ENCODE data around the gene KDM2B. TPM values are rescaled to one million over a fixed set of nuclear protein-coding genes. Genes with fewer than 3 reads are reported as not detected.

Gene KDM2B
- total RNA-seq, 1 experiment from 2014 or later = 45.1 TPM

GRCh38 chr12:121475279-121475678 is 105.5 kb downstream of the KDM2B start:
- no peaks in the 10 kb centered on the region for H3K36me3 ChIP-seq (ENCODE audit: low read depth)
- no peak overlapping the region for H3K27ac ChIP-seq
- no peaks in the 10 kb centered on the region for H4K20me1 ChIP-seq (ENCODE audit: insufficient read depth)
- no peaks in the 10 kb centered on the region; the same call in 1 of the 2 replicates for H3F3A ChIP-seq (ENCODE audit: insufficient read depth, low read depth)
- no TSS peak for BruUV-seq (replicated peaks)
- no peaks in the 10 kb centered on the region for H3K9me3 ChIP-seq (ENCODE audit: insufficient read depth, low read depth)
- no peaks in the 10 kb centered on the region for H3K27me3 ChIP-seq (ENCODE audit: insufficient read depth, low read depth)
- CTCF ChIA-PET = no interaction called here
- no peak for DNase-seq
- H3K4me2 ChIP-seq = no peak overlapping the region
- no peaks in the 10 kb centered on the region for H3K4me1 ChIP-seq (replicated peaks; ENCODE audit: insufficient read depth)
- H3K79me2 ChIP-seq (ENCODE audit: low read depth) = no peaks in the 10 kb centered on the region
- no peak overlapping the region for H2AFZ ChIP-seq
- no peaks in the 10 kb centered on the region for H3K9me2 ChIP-seq (ENCODE audit: insufficient read depth)
- no peak overlapping the region for H3K4me3 ChIP-seq
- POLR2A ChIA-PET (ENCODE audit: unreplicated experiment) = no interaction called here
- TF ChIP-seq CTCF (conservative IDR thresholded peaks at IDR 0.05) (no peak), EZH2 (IDR thresholded peaks at IDR 0.05; ENCODE audit: low read depth) (no peak)
- intact Hi-C loops (cut with micrococcal nuclease; ENCODE audit: unreplicated experiment) = no loop called here

DNA sequence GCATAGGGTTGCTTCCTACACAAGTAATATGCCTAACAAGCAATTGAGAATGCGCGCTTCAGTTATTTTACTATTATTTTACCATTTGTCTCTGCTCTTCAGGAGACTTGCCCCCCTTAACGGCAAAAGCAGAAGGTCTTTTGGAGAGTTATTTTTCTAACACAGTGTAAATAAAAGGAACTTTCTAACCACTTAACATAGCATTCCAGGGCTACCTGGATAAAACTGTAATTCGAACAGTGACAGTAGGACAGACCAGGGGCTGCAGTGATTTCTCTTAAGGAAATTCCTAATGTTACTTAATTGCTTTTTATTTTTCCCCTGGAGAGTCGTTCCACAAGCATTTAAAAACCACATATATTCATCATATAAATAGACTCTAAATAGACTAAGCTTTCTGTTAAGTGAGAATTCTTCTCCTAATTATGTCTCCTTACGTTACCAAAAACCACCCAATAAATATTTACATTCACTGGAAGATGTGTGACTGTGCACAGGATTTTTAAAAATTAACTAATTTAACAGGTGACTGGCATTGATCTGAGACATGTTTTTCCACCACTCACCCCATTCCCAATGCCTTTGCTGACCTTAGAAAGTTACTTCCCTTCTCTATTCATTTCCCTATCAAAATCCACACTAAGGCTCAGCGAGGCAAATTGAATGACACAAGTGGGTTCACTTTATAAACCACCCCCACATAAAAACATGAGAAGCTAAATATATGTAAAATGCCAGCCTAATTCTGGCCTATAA is 108.5 kb downstream of the KDM2B start:
- no peak overlapping the region for H2AFZ ChIP-seq
- TF ChIP-seq CTCF (conservative IDR thresholded peaks at IDR 0.05) = no peak
- TF ChIP-seq EZH2 (IDR thresholded peaks at IDR 0.05; ENCODE audit: low read depth) = no peak
- no peak for DNase-seq
- intact Hi-C loops (cut with micrococcal nuclease; ENCODE audit: unreplicated experiment) = no loop called here
- no peaks in the 10 kb centered on the region for H3K27me3 ChIP-seq (ENCODE audit: insufficient read depth, low read depth)
- ChIA-PET CTCF (no interaction called here), POLR2A (ENCODE audit: unreplicated experiment) (interaction anchor here (0.7 kb wide), 1 partner anchor 848 kb away, joined by 3 read pairs; no protein-coding TSS in a partner anchor)
- no peaks in the 10 kb centered on the region for H3K36me3 ChIP-seq (ENCODE audit: low read depth)
- no TSS peak for BruUV-seq (replicated peaks)
- no peaks in the 10 kb centered on the region for H3K9me2 ChIP-seq (ENCODE audit: insufficient read depth)
- no peaks in the 10 kb centered on the region for H3K4me1 ChIP-seq (replicated peaks; ENCODE audit: insufficient read depth)
- H3K4me3 ChIP-seq = no peak overlapping the region
- H3K79me2 ChIP-seq (ENCODE audit: low read depth) = no peaks in the 10 kb centered on the region
- H3K27ac ChIP-seq = no peak overlapping the region
- H4K20me1 ChIP-seq (ENCODE audit: insufficient read depth) = no peaks in the 10 kb centered on the region
- no peak overlapping the region for H3K4me2 ChIP-seq
- H3K9me3 ChIP-seq (ENCODE audit: insufficient read depth, low read depth) = no peaks in the 10 kb centered on the region
- H3F3A ChIP-seq (ENCODE audit: insufficient read depth, low read depth) = peaks cover 12% of the 10 kb centered on the region

DNA sequence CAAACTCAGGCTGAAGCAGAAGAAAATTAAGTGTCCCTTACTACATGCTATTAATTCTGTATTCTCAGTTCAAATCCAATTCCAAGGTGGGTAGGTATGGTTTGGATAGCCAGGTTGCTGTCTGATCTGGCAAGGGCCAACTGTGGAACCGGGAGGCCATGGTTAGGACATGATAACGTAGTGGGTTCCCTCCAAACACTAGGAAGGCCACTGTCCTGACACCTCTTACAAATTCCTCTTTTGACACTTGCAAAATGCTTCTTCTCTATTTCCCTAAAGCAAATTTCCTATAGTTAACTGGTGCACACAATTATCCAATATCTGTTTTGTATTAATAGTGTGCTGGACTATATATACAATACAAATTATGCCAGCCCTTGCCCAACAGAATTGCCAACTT is 110.1 kb downstream of the KDM2B start:
- Histone ChIP-seq H3F3A (ENCODE audit: insufficient read depth, low read depth) (peaks cover 12% of the 10 kb centered on the region), H3K4me1 (replicated peaks; ENCODE audit: insufficient read depth) (peaks cover 3% of the 10 kb centered on the region), H3K9me3 (ENCODE audit: insufficient read depth, low read depth) (no peaks in the 10 kb centered on the region), H3K79me2 (ENCODE audit: low read depth) (peaks cover 5% of the 10 kb centered on the region), H3K9me2 (ENCODE audit: insufficient read depth) (no peaks in the 10 kb centered on the region), H3K4me2 (no peak overlapping the region), H3K27me3 (ENCODE audit: insufficient read depth, low read depth) (no peaks in the 10 kb centered on the region), H3K27ac (no peak overlapping the region), H4K20me1 (ENCODE audit: insufficient read depth) (no peaks in the 10 kb centered on the region), H2AFZ (no peak overlapping the region), H3K36me3 (ENCODE audit: low read depth) (no peaks in the 10 kb centered on the region), H3K4me3 (no peak overlapping the region)
- intact Hi-C loops (cut with micrococcal nuclease; ENCODE audit: unreplicated experiment) = no loop called here
- ChIA-PET POLR2A (ENCODE audit: unreplicated experiment) (no interaction called here), CTCF (no interaction called here)
- DNase-seq = no peak
- TF ChIP-seq CTCF (conservative IDR thresholded peaks at IDR 0.05) = no peak
- BruUV-seq (replicated peaks) = no TSS peak
